Epithelial cell of prostate (primary cell): ENCODE data around the gene MAP4K1.
A peak's percentile ranks its signal among the peaks of the same experiment; 100 is the strongest.
"Not testable (repeated sequence)": the region's sequence is repeated elsewhere in the genome, so short reads cannot be mapped to it uniquely, and the experiment has no call there.

ENCODE experiments used
- DNase-seq: peaks from one replicate; pipeline ENCODE4 v3.0.0-alpha.2; 2011; ENCODE audit warnings: low read depth, low spot score
- H3K27ac ChIP-seq: fragments of 450-650 bp; 2 replicates; pipeline ENCODE4 v1.5.1; 2017; ENCODE audit warnings: mild to moderate bottlenecking

MAP4K1 gene

DNA sequence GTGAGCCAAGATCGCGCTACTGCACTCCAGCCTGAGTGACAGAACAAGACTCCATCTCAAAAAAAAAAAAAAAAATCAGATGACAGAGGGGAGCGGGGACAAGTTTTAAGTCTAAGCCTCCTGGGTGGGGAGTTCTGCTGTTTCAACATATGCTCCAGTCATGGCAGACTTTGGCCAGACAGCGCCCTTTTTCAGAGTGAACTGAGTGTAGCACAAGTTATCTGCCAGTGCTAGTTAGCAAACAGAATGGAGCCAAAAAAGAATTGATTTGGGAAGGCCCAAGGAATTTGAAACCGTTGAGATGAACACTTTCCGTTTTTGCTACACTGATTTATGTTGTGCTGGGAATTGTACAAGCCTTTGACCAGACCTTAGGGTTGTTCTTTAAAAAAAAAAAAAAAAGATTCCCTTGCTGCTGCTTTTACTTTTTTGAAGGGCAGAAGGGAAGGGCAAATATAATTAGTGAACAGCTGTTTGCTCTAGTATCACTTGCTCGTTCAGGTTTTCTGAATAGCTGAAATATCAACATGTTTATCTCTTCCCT lies 35.3 kb upstream of the MAP4K1 start:
- peak overlapping the region; percentile 99 for H3K27ac ChIP-seq
- DNase-seq = no peak

GRCh38 chr19:38650911-38651584 lies 33.3 kb upstream of the MAP4K1 start:
- peak overlapping the region; percentile 99 for H3K27ac ChIP-seq
- DNase-seq = no peak

GRCh38 chr19:38650172-38650775 lies 32.5 kb upstream of the MAP4K1 start:
- DNase-seq = no peak
- H3K27ac ChIP-seq = peak overlapping the region; percentile 99

DNA sequence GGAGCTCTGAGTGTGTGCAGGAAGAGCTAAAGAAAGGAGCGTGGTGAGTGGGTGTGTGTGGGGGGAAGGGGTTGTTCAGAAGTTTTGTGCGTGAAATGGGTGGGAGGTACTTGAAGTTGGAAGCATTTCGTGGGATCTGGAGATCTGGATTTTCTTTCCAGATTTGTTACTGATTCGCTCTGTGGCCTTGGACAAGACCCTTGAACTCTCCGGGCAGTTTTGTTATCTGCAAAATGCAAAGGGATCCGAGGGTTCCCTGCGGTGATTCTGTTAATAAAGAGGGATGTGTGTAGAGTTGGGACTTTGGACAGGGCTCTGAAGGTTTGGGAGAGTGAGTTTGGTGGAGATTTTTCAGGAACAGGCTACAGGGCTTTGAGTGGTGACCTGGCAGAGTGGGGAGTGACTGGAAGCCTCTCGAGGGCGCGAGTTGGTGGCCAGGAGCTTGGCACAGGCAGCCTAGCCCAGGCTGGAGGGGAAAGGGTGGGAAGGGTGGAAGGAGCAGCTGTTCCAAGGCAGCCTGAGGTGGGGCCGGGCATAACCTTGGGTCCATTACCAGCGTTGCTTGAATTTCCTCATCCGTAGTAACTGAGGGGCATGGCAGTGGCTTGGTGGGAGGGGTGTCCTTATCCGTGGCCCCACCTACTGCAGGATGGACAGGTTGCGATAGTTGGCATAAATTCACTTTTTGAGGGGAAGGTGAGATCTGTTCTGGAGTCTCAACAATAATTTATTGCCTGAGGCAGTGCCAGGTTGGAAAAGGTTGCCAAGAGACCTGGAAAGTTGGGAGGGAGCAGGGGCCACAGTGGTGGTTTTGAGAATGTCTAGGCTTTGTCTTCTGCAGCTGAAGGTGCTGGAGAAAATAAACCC lies 31.8 kb upstream of the MAP4K1 start:
- no peak for DNase-seq
- H3K27ac ChIP-seq = peak overlapping the region; percentile 99

DNA sequence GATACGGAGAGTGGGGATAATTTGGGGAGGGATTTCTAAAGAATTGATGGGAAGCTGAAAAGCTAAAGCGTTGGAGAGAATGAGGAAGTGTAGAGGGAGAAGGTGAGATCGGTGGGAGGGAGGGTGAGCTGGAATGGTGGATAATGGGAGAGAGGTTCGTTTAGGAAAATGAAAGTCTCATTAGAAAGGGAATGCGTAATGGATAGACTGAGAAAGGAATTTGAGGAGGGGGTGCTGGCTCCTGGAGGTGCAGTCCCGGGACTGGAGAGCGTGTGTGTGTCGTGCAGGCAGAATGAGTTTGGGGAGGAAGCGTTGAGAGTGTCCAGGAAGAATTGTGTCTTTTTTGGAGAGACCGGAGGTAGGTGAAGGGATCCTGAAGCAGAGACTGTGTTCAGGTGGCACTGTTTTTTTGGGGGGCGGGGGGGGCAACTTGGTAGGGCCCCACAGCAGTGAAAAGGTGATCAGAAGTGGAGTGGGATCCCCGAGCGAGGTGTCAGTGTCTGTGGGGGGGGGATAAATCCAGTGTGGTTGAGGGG lies 31.1 kb upstream of the MAP4K1 start:
- DNase-seq = no peak
- peak overlapping the region; percentile 99 for H3K27ac ChIP-seq

DNA sequence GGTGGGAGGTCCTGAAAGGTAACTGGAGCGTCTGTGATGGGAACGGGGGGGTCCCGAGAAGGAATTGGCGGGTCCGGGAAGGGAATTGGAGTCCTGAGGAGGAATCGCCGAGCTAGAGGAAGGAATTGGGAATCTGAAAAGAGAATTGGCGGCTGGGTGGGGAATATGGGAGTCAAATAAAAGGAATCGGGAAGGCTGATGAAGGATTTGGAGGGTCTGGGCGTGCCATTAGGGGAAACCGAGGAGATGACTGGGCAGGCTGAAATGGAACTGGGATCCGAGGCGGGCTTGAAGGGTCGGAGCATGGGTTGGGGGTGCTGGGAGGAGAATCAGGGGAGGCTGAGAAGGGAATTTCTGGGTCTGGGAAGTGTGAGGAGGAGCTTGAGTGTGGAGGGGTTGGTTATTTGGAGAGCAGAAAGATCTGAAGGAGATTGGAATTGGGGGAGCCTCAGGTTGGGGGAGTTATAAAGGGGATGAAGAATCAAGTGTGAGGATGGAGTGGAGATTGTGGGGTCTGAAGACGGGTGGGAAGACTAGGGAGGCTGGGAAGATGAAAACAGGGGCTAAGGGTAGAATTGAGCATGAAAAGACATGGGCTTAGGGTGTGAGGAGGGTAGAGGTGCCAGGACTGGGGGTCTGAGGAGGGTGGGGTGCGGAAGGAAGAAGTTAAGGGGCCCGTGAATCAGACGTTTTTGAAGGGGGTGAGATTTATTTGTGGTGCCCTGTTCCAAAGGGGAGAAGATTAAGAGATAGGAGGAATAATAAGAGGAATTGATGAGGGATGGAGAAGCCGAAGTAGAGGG lies 30.4 kb upstream of the MAP4K1 start:
- DNase-seq = no peak
- H3K27ac ChIP-seq = peak overlapping the region; percentile 99

DNA sequence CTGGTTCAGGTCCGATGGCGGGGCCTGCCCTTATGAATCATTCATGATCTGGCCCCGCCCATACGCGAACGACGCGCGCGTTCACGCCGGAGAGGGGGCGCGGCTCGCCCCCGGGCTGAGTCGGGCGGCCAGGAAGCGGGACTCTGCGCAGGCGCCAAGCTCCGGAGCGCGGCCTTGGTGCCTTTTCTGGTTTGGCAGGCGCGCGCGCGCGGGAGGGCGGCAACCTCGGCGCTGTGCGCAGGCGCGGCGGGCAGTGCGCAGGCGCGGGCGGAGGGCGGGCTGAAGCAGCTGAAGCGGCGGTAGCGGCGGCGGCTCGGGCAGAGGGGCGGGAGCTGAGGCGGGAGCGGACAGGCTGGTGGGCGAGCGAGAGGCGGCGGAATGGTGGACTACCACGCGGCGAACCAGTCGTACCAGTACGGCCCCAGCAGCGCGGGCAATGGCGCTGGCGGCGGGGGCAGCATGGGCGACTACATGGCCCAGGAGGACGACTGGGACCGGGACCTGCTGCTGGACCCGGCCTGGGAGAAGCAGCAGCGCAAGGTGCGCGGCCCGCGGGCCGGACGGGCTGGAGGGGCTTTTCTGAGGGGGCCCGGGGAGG lies 29.7 kb upstream of the MAP4K1 start, which contains the start of gene ACTN4:
ACTN4 (plus strand) TSS at position 282 of the 598 bp plus-strand sequence; CDS start at position 379, 97 bp downstream.
- peak within 1 kb of the TSS; percentile 99 for H3K27ac ChIP-seq
- peak; percentile 72 for DNase-seq

DNA sequence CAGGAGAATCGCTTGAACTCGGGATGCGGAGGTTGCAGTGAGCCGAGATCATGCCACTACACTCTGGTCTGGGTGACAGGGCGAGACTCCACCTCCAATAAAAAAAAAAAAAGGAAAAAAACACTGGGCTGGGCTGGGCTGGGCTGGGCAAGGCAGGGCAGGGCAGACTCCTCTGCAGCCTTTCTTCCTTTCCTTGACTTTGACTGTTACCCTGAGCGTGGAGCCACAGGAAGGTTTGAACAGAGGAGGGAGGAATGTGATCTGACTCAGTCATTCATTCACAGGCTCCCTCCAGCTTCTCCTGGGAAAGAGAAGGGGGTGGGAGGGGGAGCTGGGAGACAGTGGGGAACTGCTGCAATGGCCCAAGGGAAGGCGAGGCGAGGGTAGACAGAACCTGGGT lies 27.0 kb upstream of the MAP4K1 start:
- DNase-seq = no peak
- H3K27ac ChIP-seq = peak overlapping the region; percentile 50

DNA sequence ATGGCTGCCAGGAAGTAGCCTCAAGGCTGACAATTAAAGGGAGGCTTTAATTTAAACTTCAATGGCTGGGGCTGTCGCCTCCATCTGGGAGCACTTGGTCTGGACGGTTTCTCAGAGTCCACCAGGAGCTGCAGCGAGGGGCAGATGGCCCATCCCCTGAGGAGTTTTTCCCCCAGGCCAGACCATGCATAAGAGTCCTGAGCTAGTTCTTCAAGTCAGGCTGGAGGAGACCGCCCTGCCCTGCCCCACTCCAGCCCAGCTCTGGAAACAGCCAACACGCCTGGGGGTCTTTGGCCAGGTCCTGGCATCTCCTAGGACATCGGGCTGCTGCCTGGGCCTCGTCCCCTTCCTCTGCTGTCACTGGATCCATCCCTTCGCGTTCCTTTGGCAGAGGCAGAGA lies 24.4 kb upstream of the MAP4K1 start:
- no peak for DNase-seq
- no peak overlapping the region for H3K27ac ChIP-seq

DNA sequence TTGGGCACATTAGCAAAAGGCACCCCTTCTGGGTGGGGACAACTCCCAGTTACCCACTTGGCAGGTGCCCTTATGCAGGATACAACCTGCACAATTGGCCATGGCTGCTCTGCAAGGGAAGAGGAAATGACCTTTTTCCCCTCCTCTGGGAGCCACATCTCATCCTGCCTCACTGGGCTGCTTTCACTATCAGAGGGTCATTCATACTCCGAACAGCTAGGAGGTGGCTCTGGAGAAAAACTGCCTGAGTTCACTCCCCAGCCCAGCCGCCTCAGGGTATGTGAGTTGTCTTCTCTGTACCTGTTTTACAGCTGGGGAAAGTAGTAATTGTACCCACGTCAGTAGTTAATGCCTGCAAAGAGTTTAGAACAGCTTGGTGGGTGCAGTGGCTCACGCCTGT lies 22.6 kb upstream of the MAP4K1 start:
- peak overlapping the region; percentile 84 for H3K27ac ChIP-seq
- DNase-seq = no peak

- no peak for DNase-seq
These were observed 21.9 kb upstream of the MAP4K1 start for GRCh38 chr19:38639679-38640078.

DNA sequence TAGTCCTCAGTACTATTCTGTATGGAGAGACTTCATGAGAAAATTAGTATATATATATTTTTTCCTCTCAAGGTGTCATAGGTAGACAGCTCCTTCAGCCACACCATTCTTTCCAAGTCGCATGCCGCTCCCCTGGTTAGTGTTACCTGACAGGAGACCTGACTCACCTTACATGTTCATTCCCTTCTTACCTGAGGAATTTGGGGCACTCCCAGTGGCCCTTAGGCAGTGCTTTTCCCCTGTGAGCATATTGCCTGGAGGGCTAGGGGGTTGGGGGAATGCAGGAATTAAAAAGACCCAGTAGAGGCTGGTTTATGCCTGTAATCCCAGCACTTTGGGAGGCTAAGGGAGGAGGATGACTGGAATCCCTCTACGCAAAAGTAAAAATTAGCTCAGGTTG lies 20.7 kb upstream of the MAP4K1 start:
- H3K27ac ChIP-seq = peak overlapping the region; percentile 84
- DNase-seq = no peak

More at GRCh38 chr19:38639679-38640078, 21.9 kb upstream of the MAP4K1 start:
- peak overlapping the region; percentile 84 for H3K27ac ChIP-seq

GRCh38 chr19:38635483-38636399 lies 18.0 kb upstream of the MAP4K1 start:
- peak overlapping the region; percentile 84 for H3K27ac ChIP-seq
- no peak for DNase-seq

- DNase-seq = no peak
- peak overlapping the region; percentile 84 for H3K27ac ChIP-seq
These were observed 17.2 kb upstream of the MAP4K1 start for GRCh38 chr19:38634757-38635482.

DNA sequence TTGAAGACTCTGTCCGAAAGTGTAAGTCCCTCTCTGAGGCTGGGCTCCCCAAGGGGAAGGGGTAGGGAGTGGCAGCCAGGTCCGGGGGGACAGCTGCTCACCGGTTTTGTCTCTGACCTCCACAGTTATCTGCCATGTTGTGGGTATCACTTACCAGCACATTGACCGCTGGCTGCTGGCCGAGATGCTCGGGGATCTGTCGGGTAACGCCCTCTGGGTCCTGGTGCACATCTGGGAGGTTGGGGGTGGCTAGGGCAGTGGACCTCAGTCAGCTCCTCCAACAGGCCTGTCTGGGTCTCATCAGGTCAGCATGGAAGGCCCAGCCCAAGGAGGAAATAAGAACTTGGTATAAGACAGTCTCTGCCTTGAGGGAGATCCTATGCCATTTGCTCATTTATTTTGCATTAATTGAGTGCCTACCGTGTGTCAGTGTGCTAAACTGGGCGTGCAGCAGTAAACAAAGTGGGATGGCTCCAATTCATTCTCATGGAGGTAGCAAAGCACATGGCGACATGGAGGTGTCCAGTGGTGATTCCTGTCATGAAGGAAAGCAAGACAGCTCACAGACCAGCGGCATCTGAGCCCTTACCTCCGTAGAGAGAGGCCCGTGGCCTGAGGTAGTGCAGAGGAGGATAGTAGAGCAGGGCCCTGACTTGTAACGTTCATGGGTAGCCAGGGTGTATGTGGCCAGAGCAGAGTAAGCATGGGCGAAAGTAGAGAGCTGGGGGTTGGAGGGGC lies 14.9 kb upstream of the MAP4K1 start:
- DNase-seq = no peak
- peak overlapping the region; percentile 70 for H3K27ac ChIP-seq

- DNase-seq = not testable (repeated sequence)
- peak overlapping the region; percentile 70 for H3K27ac ChIP-seq
These were observed 14.2 kb upstream of the MAP4K1 start for GRCh38 chr19:38631811-38632475.
